Stimulated activated naive CD8-positive, alpha-beta T cell treated with anti-CD3 and anti-CD28 coated beads, Interleukin-15, amount 100 ng/mL, for 72 hours (primary cell): ENCODE results near the gene ELL2.
A peak's percentile ranks its signal among the peaks of the same experiment; 100 is the strongest.

Experiments used
- ATAC-seq: fragments of 150-1000 bp; cut with Tn5 transposase; 2 replicates; pipeline ENCODE4 v1.10.0; 2021; ENCODE audit warnings: mild to moderate bottlenecking, moderate library complexity
- DNase-seq, 2 donors: peaks; one replicate each; pipeline ENCODE4 v3.0.0; 2021 to 2022
- H3K27ac Mint-ChIP-seq, 2 donors: one replicate each; pipeline ENCODE4 v1.8.0; 2022; ENCODE audit warnings: mild to moderate bottlenecking in 2 of 2, mixed read lengths in 2 of 2, moderate library complexity in 2 of 2
- H3K27me3 Mint-ChIP-seq: one replicate; pipeline ENCODE4 v1.8.0; 2022; ENCODE audit warnings: mixed read lengths
- H3K4me1 Mint-ChIP-seq: one replicate; pipeline ENCODE4 v1.8.0; 2022; ENCODE audit warnings: mild to moderate bottlenecking, mixed read lengths
- H3K4me3 Mint-ChIP-seq, 2 donors: one replicate each; pipeline ENCODE4 v1.8.0; 2022; ENCODE audit warnings: mild to moderate bottlenecking in 2 of 2, mixed read lengths in 2 of 2, moderate library complexity in 1 of 2
- H3K9me3 Mint-ChIP-seq, 2 donors: one replicate each; pipeline ENCODE4 v1.8.0; 2022; ENCODE audit warnings: mixed read lengths in 2 of 2

The ELL2 gene

DNA sequence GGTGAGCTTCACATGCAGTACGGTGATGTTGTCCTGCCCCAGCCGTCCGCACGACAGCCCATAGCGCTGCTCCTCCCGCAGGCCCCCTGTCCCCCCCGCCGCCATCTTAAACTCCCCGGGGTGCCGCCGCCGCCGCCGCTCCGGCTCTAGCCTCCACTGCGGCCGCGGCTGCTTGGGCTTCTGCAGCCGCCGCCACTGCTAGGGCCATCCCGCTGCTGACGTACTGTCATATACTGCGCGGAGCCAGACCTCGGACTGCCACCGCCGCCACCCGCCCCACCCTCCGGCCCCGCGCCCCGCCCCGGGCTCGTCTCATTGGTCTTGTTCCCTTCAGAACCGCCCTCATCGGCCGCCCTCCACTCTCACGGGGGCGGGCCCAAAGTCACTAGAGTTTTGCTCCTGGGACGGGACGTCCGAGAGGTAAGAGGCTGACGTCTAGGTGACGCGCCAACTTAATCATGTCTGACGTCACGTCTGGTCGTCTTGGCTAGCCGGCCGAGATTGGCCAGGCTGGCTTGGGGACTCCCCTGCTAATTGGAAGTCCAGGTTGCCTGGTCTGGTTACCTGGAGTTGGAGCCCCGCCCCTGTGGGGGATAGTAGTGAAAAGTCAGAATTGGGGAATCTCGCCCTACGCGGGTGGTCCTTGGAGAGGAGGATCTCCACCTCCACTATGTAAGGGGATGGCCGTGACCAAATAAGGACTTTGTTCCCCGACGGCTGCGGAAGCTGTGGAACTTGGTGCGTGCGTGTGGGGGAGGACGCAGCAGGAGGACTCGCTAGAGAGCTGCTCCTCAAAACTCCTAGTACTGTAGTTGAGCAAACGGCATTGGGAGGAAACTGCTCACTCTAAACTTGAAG is at the start of gene ELL2:
Gene ELL2, minus strand, starts transcription at position 235 of the 858 bp plus-strand sequence. Its CDS starts 130 bp downstream, at position 105.
- H3K9me3 Mint-ChIP-seq, result no peaks in the 10 kb centered on the region
- H3K27me3 Mint-ChIP-seq, result peaks cover 4% of the 10 kb centered on the region
- H3K4me1 Mint-ChIP-seq, result peaks cover 44% of the 10 kb centered on the region
- DNase-seq, result peak; percentile 96 to 98
- peak within 1 kb of the TSS; percentile 98 for H3K27ac Mint-ChIP-seq
- peak; percentile 91 for ATAC-seq
- peak within 1 kb of the TSS; percentile 98 for H3K4me3 Mint-ChIP-seq

DNA sequence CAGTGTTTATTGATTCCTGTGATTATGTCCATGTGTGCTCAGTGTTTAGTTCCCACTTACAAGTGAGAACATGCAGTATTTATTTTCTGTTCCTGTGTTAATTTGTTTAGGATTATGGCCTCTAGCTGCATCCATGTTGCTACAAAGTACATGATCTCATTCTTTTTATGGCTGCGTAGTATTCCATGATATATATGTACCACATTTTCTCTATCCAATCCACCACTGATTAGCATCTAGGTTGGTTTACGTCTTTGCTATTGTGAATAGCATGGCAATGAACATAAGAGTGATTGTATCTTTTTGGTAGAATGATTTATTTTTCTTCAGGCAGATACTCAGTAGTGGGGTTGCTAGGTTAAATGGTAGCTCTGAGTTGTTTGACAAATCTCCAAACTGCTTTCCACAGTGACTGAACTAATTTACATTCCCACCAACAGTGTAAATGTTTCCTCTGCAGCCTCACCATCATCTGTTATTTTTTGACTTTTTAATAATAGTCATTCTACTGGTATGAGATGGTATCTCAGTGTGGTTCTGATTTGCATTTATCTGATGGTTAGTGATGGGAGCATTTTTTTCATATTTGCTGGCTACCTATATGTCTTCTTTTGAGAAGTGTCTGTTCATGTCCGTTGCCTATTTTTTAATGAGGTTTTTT is 47.5 kb upstream of the ELL2 start:
- no peak overlapping the region for H3K27ac Mint-ChIP-seq
- no peaks in the 10 kb centered on the region for H3K4me1 Mint-ChIP-seq
- no peak for ATAC-seq
- no peak for DNase-seq
- no peak overlapping the region for H3K4me3 Mint-ChIP-seq
- no peaks in the 10 kb centered on the region for H3K27me3 Mint-ChIP-seq
- peaks cover 0 to 7% of the 10 kb centered on the region in 2 donors for H3K9me3 Mint-ChIP-seq

DNA sequence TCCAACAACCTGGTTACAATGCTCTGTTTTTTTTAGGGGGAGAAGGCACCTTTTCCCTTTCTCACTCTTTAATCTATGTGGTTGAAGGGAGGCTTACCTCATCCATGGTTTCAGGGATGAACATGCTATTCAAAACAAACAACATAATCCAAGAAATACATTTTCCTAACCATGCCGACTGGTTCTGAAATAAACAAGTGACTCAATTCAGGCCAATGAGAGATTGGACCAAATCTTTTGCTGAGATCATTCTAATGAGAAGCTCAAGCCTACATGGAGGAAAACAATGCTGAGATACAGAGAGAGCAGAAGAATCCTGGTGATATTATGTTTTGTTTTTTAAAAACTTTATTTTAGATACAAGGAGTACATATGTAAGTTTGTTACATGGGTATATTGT is 46.8 kb upstream of the ELL2 start:
- Mint-ChIP-seq H3K9me3 (peaks cover 0 to 7% of the 10 kb centered on the region in 2 donors), H3K27me3 (no peaks in the 10 kb centered on the region), H3K4me3 (no peak overlapping the region), H3K4me1 (no peaks in the 10 kb centered on the region), H3K27ac (no peak overlapping the region)
- ATAC-seq (no peak), DNase-seq (no peak)

DNA sequence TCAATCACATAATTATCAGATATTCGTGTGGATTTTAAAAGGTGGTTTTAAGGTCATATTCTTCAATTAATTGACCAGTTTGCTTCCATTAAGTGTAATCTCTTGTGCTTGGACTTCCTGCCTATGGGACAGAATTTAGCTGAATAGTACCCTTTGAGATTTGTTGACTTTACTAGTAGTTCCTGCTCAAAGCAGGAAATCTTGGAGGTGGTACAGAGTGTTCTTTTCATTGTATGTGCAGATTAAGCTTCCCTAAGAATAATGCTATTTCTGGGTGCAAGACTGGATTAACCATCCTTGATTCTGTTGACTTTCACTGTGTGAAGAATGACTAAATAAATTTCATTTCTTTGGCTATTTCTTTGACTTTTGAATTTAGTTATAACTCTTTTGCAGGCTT is 45.4 kb upstream of the ELL2 start:
- ATAC-seq, result no peak

DNA sequence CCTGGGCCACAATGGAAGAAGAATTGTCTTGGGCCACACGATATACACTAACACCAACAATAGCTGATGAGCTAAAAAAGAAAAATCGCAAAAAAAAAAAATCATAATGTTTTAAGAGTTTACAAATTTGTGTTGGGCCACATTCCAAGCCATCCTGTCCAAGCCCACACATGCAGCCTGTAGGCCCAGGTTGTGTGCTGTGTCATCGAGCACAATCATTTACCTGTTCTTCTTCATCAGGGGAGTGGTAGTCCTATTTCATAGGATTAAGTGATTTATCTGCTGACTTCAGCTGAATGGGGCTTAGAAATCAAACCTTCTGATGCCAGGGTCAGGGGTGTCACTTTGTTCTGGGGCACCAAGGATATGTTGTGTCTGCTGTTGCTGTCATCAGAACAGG is 44.6 kb upstream of the ELL2 start:
- Mint-ChIP-seq H3K27me3 (no peaks in the 10 kb centered on the region), H3K4me1 (no peaks in the 10 kb centered on the region), H3K27ac (no peak overlapping the region), H3K9me3 (peaks cover 0 to 7% of the 10 kb centered on the region in 2 donors), H3K4me3 (no peak overlapping the region)
- ATAC-seq (no peak), DNase-seq (no peak)

More for the DNA sequence above, 45.4 kb upstream of the ELL2 start:
- Mint-ChIP-seq H3K4me1 (no peaks in the 10 kb centered on the region), H3K4me3 (no peak overlapping the region), H3K27ac (no peak overlapping the region), H3K9me3 (peaks cover 0 to 7% of the 10 kb centered on the region in 2 donors), H3K27me3 (no peaks in the 10 kb centered on the region)
- DNase-seq, result no peak

DNA sequence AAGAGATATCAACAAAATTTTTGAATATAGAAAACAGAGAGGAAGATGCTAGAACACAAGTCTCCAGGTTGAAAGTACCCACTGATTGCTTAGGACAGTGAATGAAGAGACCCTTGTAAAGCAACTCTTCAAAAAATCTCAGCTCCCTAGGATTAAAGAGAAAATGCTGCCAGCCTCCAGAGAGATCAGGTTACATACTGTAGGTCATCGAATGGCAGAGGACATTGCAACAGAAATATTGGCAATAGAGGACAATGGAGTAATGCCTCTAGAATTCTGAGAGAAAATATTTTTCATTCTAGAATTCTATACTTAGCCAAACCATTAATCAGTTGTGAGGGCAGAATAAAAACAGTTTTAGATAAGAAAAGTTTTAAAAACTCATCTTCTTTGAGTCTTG is 43.1 kb upstream of the ELL2 start:
- Mint-ChIP-seq H3K4me3 (no peak overlapping the region), H3K4me1 (no peaks in the 10 kb centered on the region), H3K27me3 (no peaks in the 10 kb centered on the region), H3K9me3 (peaks cover 0 to 4% of the 10 kb centered on the region in 2 donors), H3K27ac (no peak overlapping the region)
- ATAC-seq, result no peak
- no peak for DNase-seq

DNA sequence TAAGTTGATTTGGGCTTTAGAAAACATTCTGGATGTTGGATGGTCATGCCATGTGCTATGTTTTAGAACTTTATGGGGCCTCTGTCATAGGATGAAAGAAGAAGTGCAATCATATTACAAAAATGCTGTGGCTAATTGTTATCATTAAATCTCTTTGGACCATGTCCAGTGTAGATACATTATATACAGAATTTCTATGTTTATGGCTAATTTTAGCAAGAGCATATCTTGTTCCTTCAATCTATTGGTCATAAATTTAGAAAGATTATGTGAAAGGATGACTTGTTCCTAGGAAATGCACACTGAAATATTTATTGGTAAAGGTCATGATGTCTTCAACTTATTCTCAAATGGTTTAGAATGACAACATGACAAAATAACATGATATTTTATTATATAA is 42.4 kb upstream of the ELL2 start:
- no peaks in the 10 kb centered on the region for H3K4me1 Mint-ChIP-seq

DNA sequence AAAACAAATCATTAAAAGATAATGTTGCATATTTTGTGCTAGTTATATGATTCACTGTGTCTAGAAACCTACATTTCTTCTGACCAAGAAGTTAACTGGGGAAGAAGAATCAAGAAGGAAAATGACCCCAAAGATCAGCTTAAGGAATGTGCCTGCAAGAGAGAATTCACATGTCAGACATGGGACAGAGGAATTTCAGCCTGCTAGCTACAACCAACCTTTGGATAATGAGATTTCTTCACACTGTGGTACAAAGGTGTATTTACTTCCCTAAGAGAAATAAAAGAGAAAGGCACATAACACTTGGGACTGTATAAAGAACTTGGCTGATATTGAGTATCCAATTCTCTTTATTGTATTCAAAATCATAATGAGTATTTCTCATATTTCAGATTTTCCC is 39.6 kb upstream of the ELL2 start:
- ATAC-seq (no peak), DNase-seq (no peak)
- peaks cover 12% of the 10 kb centered on the region for H3K4me1 Mint-ChIP-seq
- no peak overlapping the region for H3K27ac Mint-ChIP-seq
- no peaks in the 10 kb centered on the region for H3K9me3 Mint-ChIP-seq
- no peak overlapping the region for H3K4me3 Mint-ChIP-seq
- no peaks in the 10 kb centered on the region for H3K27me3 Mint-ChIP-seq

More for the DNA sequence above, 42.4 kb upstream of the ELL2 start:
- ATAC-seq, result no peak
- Mint-ChIP-seq H3K27me3 (no peaks in the 10 kb centered on the region), H3K27ac (no peak overlapping the region), H3K9me3 (no peaks in the 10 kb centered on the region), H3K4me3 (no peak overlapping the region)
- no peak for DNase-seq

DNA sequence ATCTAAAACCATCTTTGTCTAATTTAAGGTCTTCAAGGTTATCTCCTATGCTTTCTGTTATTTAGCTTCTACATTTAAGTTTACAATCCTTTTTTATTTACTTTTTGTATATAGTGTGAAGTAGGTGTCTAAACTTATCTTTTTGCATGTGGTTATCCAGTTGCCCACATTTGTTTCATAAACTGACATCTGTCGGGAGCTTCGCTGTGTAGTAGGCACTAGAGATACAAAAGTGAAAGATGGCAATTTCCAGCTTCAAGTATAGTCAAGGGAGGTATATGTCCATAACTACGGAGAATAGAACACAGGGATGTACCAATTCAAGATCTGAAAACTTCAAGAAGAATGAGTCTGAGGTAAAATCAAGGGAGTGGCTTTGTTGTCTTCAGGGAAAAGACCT is 38.7 kb upstream of the ELL2 start:
- no peak for DNase-seq
- H3K4me3 Mint-ChIP-seq, result no peak overlapping the region
- ATAC-seq, result no peak
- no peak overlapping the region for H3K27ac Mint-ChIP-seq
- peaks cover 12% of the 10 kb centered on the region for H3K4me1 Mint-ChIP-seq
- no peaks in the 10 kb centered on the region for H3K9me3 Mint-ChIP-seq
- H3K27me3 Mint-ChIP-seq, result no peaks in the 10 kb centered on the region

DNA sequence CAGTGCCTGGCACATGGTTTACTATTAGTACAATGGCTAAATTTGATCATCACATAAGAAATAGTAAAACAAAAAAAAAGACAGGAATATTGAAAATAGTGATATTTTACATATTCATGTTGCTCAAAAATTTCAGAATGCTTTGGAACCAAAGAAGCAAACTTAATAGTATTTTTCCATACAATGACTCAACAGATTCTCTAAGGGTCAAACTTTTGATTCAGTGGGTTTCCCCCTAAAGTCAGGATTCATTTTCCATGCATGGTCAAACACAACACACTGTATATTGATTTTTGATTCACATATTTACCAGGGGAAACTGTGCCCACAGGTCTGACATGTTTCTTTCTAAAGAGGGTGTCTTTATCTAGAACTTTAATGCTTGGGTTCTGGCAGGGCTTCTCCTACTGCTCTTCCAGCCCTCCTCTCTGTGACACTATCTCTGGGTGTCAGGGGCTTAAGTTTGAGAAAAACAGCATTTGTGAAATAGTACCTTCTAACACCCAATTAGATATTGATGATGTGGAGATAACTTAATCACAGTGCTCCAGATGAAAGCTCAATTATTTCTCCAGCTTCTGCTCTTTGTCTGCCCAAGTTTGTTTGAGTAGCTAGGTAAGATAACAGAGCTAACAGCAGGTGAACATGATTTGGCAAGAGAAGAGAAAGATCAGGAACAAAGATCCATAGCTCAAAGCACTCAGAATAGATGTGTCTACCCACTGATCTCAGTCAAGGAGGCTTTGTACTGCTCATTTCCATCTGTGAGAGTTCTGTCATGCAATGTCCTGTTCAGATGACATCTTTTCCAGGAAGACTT is 35.5 kb upstream of the ELL2 start:
- Mint-ChIP-seq H3K9me3 (no peaks in the 10 kb centered on the region), H3K27ac (no peak overlapping the region), H3K4me1 (peaks cover 12% of the 10 kb centered on the region), H3K4me3 (no peak overlapping the region), H3K27me3 (peaks cover 5% of the 10 kb centered on the region)
- DNase-seq, result no peak
- ATAC-seq, result no peak

DNA sequence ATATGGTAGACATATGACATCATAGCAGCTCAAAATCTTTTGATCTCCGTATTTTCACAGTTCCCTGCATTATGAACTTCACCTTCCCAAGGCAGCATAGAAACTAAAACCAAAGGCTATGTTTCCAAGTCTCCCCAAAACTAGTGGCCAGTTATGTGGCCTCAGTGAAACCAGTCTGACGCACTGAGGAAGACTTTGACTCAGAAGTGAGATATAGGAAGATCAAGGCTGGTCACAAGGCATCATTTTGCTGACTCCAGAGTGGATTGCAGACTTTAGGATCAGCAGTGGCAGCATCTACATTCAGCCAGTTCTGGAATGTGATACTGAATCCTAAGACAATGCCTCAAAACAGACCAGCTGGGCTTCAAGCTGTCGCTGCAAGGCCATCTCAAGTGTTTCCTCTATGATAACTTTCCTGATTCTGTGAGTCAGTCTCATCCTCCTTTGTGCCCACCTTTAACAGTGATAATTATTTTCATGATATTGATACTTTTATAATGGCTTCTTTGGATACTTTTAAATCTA is 34.4 kb upstream of the ELL2 start:
- Mint-ChIP-seq H3K4me1 (peaks cover 12% of the 10 kb centered on the region), H3K9me3 (no peaks in the 10 kb centered on the region), H3K27ac (no peak overlapping the region), H3K4me3 (no peak overlapping the region), H3K27me3 (peaks cover 7% of the 10 kb centered on the region)
- DNase-seq, result no peak
- ATAC-seq, result no peak

DNA sequence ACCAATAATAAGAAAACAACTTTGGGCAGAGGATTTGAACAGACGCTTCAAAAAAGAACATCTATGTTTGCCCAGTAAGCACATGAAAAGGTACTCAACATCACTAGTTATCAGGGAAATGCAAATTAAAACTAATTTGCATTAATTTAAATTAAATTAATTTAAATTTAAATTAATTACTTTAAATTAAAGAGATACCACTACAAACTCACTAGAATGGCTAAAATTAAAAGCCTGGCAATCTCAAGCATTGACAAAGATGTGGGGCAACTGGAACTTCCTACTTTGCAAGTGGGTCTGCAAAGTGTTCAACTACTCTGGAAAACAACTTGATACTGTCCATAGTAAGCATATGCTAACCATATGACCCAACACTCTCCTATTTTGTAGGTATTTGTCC is 32.1 kb upstream of the ELL2 start:
- DNase-seq (no peak), ATAC-seq (no peak)
- H3K9me3 Mint-ChIP-seq, result no peaks in the 10 kb centered on the region
- peaks cover 7% of the 10 kb centered on the region for H3K27me3 Mint-ChIP-seq
- no peak overlapping the region for H3K27ac Mint-ChIP-seq
- no peak overlapping the region for H3K4me3 Mint-ChIP-seq
- H3K4me1 Mint-ChIP-seq, result peaks cover 12% of the 10 kb centered on the region

DNA sequence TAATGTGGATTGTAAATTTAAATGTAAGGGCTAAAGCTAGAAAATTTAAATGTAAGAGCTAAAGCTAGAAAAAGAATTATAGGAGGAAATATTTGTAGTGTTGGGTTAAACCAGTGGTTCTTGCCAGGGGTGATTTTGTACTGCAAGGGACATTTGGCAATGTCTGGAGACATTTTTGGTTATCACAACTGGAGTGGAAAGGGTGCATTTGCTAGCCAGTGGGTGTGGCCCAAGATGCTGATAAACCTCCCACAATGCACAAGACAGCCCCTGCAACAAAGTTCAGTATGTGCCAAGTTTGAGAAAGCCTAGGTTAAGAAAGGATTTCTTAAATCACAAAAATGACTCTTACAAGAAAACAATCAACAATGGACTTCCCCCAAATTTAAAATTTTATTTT is 31.6 kb upstream of the ELL2 start:
- H3K4me3 Mint-ChIP-seq, result no peak overlapping the region
- DNase-seq (no peak), ATAC-seq (no peak)
- no peaks in the 10 kb centered on the region for H3K9me3 Mint-ChIP-seq
- H3K27me3 Mint-ChIP-seq, result peaks cover 7% of the 10 kb centered on the region
- peaks cover 12% of the 10 kb centered on the region for H3K4me1 Mint-ChIP-seq
- no peak overlapping the region for H3K27ac Mint-ChIP-seq

DNA sequence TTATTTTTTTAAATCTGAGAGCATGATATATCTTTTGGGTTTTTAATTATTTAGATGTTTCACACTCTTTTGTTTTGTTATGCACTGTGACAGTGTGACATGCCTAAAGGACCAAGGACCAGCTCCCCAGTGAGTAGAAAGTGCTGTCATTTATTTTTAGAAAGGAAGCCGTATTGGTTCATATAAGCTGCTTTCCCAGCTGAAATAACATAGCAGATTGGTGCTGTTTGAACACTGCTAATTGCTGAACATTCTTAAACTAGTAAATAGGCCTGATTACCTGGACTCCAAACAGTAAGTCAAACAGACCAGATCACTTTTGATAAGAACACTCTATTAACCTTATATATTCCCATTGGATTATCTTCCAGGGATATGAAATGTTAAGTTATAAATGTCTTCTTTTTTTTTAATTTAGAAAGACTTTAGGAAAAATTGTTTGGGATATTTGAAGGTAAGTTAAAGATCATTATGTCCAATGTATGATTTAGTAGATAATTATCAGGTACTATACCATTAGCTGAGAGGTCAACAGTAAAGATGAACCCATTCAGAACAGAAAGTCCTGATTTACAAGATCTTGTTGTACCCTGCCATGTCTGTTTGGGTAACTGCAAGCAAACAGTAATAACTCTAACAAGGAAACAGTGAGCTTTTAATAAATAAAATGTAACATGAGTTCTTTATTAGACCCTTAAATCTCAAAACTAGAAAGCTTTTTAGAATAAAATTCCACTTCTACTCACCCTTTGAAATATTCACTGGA is 27.8 kb upstream of the ELL2 start:
- ATAC-seq (no peak), DNase-seq (no peak)
- Mint-ChIP-seq H3K4me1 (no peaks in the 10 kb centered on the region), H3K27me3 (peaks cover 7% of the 10 kb centered on the region), H3K27ac (no peak overlapping the region), H3K9me3 (no peaks in the 10 kb centered on the region), H3K4me3 (no peak overlapping the region)

DNA sequence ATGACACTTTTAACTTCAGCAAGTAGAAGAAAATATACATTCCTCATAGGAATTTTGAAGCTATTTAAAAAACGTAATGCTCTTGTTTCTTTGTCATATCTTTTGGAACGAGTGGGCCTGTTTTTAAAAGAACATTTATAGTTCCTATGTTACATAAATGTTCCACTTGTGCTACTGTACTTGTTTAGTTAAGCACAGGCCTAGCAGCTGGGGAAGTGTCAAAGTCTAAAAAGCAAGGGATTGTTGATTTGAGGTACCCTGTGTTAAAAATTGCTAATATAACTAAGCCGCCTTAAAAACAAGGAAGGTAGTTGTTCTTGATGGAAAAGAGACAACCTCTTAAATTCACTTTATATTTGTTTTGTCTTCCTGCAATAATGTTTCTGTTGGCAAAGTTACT is 27.2 kb upstream of the ELL2 start:
- Mint-ChIP-seq H3K4me1 (no peaks in the 10 kb centered on the region), H3K4me3 (no peak overlapping the region), H3K9me3 (no peaks in the 10 kb centered on the region), H3K27me3 (peaks cover 7% of the 10 kb centered on the region), H3K27ac (no peak overlapping the region)
- DNase-seq (no peak), ATAC-seq (no peak)
